Measurements from ENCODE around the gene ARHGAP10. TPM values are rescaled to one million over a fixed set of nuclear protein-coding genes. Genes with fewer than 3 reads are reported as not detected.
"Not testable (repeated sequence)": the region's sequence is repeated elsewhere in the genome, so short reads cannot be mapped to it uniquely, and the experiment has no call there.

ARHGAP10 gene
- total RNA-seq, 2 donors from 2014 or later, result 36.1 to 43.5 TPM

GRCh38 chr4:148078061-148078460, 346.2 kb downstream of the ARHGAP10 start:
- DNase-seq (ENCODE audit: low spot score), result no peak
- no peak overlapping the region for H3K27ac ChIP-seq

GRCh38 chr4:148079961-148080360, 348.1 kb downstream of the ARHGAP10 start:
- Histone ChIP-seq H3K27me3 (no peaks in the 10 kb centered on the region), H3K4me3 (no peak overlapping the region), H3K36me3 (peaks cover 35% of the 10 kb centered on the region), H3K9me3 (peaks cover 0 to 7% of the 10 kb centered on the region in 2 donors), H3K4me1 (peaks cover 0 to 6% of the 10 kb centered on the region in 2 donors), H3K27ac (no peak overlapping the region)
- DNase-seq (ENCODE audit: low spot score), result no peak
- no peak for TF ChIP-seq CTCF (IDR thresholded peaks at IDR 0.05)

More at GRCh38 chr4:148078061-148078460, 346.2 kb downstream of the ARHGAP10 start:
- Histone ChIP-seq H3K9me3 (peaks cover 0 to 11% of the 10 kb centered on the region in 2 donors), H3K4me1 (peaks cover 0 to 6% of the 10 kb centered on the region in 2 donors), H3K4me3 (no peak overlapping the region), H3K36me3 (peaks cover 42% of the 10 kb centered on the region), H3K27me3 (no peaks in the 10 kb centered on the region)
- TF ChIP-seq CTCF (IDR thresholded peaks at IDR 0.05), result no peak

GRCh38 chr4:148081267-148081666, 349.4 kb downstream of the ARHGAP10 start:
- H3K27ac ChIP-seq, result no peak overlapping the region
- H3K4me1 ChIP-seq, result peaks cover 0 to 6% of the 10 kb centered on the region in 2 donors
- H3K36me3 ChIP-seq, result peaks cover 27% of the 10 kb centered on the region
- no peaks in the 10 kb centered on the region for H3K27me3 ChIP-seq
- no peaks in the 10 kb centered on the region for H3K9me3 ChIP-seq
- no peak for DNase-seq (ENCODE audit: low spot score)
- no peak for TF ChIP-seq CTCF (IDR thresholded peaks at IDR 0.05)
- H3K4me3 ChIP-seq, result no peak overlapping the region

GRCh38 chr4:148081745-148082144, 349.9 kb downstream of the ARHGAP10 start:
- no peaks in the 10 kb centered on the region for H3K9me3 ChIP-seq
- DNase-seq (ENCODE audit: low spot score), result no peak
- no peak for TF ChIP-seq CTCF (IDR thresholded peaks at IDR 0.05)
- peaks cover 0 to 6% of the 10 kb centered on the region in 2 donors for H3K4me1 ChIP-seq
- H3K36me3 ChIP-seq, result peaks cover 27% of the 10 kb centered on the region
- no peaks in the 10 kb centered on the region for H3K27me3 ChIP-seq
- no peak overlapping the region for H3K4me3 ChIP-seq
- no peak overlapping the region for H3K27ac ChIP-seq

DNA sequence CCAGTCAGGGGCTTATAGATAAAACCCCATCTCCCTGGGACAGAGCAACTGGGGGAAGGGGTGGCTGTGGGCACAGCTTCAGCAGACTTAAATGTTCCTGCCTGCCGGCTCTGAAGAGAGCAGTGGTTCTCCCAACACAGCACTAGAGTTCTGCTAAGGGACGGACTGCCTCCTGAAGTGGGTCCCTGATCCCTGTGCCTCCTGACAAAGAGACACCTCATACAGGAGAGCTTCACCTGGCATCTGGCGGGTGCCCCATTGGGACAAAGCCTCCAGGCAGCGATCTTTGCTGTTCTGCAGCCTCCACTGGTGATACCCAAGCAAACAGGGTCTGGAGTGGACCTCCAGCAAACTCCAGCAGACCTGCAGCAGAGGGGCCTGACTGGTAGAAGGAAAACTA, 351.2 kb downstream of the ARHGAP10 start:
- not testable (repeated sequence) for H3K27ac ChIP-seq; DNase-seq (ENCODE audit: low spot score); H3K4me1 ChIP-seq; H3K9me3 ChIP-seq; H3K27me3 ChIP-seq; H3K4me3 ChIP-seq
- H3K36me3 ChIP-seq, result peaks cover 27% of the 10 kb centered on the region

DNA sequence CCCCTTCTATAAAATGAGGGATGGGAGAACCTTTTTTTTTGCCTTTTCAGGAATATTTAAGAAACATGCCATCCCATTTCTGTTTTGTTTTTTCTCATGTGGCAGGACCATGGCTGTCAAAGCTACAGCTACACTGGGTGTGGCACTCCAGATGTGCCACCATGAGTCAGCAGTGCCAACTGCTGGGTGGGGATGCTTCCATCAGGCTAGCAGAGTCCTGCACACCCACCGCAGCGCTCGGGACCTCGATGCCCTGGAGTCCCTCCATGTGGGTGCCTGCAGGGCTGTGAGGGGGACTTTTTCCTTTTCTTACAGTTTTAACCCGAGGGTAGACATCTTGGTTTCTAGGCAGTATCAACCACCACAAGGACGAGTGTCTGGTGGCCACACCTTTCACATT, 357.7 kb downstream of the ARHGAP10 start:
- H3K36me3 ChIP-seq, result no peaks in the 10 kb centered on the region
- H3K4me1 ChIP-seq, result peaks cover 0 to 9% of the 10 kb centered on the region in 2 donors
- H3K27me3 ChIP-seq, result no peaks in the 10 kb centered on the region
- H3K27ac ChIP-seq, result no peak overlapping the region
- no peak overlapping the region for H3K4me3 ChIP-seq
- DNase-seq (ENCODE audit: low spot score), result no peak
- TF ChIP-seq CTCF (IDR thresholded peaks at IDR 0.05), result no peak
- H3K9me3 ChIP-seq, result no peaks in the 10 kb centered on the region

Measured in right atrium auricular region (tissue), 2 donors.